Dermis blood vessel endothelial cell (primary cell): ENCODE measurements around the gene DMRT1. TPM values are rescaled to one million over a fixed set of nuclear protein-coding genes. Genes with fewer than 3 reads are reported as not detected.

Experiments used
- DNase-seq: peaks from one replicate; pipeline ENCODE4 v3.0.0; 2010
- total RNA-seq: library from RNA; depleted of rRNA; stranded (reverse); fragments of >200 nt; gene quantifications from 2 replicates; pipeline ENCODE4 v1.2.3, GENCODE V29; 2014

Gene DMRT1
- total RNA-seq, 1 donor from 2014 or later: not detected

GRCh38 chr9:926976-927375 is 85.5 kb downstream of the DMRT1 start:
- DNase-seq: no peak

- peak; percentile 16 for DNase-seq
Observed at GRCh38 chr9:928363-929042, 87.0 kb downstream of the DMRT1 start.

DNA sequence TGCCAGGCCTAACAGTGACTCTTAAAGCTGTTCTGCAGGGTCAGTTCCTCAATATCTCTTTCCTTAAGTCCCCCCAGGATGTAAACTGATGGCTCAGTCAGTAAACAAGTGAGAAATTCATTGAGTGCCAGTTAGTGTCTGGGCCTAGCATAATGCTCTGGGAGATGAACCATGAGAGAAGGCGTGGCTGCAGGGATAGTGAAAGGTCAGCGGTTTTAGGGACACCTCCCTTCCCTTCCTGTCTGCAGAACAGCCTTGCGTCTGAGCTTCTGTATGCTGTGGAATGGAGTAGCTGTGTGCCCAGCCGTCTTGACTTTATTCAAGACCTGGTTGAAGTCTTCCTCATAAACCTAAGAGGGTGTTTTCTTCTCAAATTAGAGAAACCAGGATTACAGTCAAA is 88.2 kb downstream of the DMRT1 start:
- DNase-seq: no peak

DNA sequence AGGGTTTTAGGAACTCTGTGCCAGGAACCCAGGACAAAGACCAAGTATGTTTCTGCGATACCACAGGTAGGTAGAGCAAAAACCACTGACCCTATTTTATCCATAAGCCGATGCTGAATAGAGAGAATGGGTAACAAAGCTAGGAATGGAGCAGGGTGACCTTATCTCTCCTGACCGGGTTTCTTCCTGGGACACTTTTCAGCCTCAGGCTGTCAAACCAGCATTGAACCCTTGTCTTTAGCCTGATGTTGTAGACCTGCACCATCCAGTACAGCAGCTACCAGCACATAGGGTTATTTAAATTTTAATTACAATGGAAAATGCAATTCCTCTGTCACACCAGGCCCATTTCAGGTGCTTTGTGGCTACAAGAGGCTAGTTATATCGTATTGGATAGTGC is 91.9 kb downstream of the DMRT1 start:
- no peak for DNase-seq

DNA sequence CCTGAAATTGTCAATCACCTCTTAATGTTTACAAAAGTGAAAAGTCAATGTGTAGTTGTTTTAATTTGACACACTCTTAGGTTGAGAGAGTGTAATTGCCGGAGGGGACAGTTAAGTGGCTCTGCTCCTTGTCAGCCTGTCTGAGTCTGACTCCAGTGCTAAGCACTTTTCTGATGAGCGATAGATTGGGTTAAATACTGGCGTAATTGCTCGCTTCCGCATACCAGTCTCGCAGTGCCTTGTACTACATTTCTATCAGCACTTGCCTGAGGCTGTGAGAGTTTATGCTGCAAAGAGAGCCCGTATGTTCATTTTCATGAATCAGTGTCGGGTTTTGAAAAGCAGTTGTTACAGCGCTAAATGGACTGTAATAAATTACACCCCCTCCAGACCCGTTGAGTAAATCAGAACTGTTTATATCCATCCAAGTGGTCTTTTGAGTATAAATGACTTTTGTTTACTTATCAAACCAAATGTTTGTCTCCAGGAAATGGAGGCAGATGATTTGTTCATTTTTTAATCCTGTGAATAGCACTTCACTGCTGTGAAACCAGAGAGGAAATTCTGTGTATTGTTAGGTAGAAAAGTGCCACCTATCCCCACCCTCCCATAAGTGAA is 94.0 kb downstream of the DMRT1 start:
- DNase-seq: no peak

GRCh38 chr9:942805-943580 is 101.5 kb downstream of the DMRT1 start:
- DNase-seq: no peak

- no peak for DNase-seq
Observed at GRCh38 chr9:947985-948384, 106.5 kb downstream of the DMRT1 start.

- DNase-seq: no peak
Observed at GRCh38 chr9:948497-948896, 107.0 kb downstream of the DMRT1 start.

- no peak for DNase-seq
Observed at GRCh38 chr9:950139-950538, 108.6 kb downstream of the DMRT1 start.

GRCh38 chr9:952546-952945 is 111.0 kb downstream of the DMRT1 start:
- DNase-seq: no peak

- DNase-seq: no peak
Observed at GRCh38 chr9:959105-959504, 117.6 kb downstream of the DMRT1 start.

DNA sequence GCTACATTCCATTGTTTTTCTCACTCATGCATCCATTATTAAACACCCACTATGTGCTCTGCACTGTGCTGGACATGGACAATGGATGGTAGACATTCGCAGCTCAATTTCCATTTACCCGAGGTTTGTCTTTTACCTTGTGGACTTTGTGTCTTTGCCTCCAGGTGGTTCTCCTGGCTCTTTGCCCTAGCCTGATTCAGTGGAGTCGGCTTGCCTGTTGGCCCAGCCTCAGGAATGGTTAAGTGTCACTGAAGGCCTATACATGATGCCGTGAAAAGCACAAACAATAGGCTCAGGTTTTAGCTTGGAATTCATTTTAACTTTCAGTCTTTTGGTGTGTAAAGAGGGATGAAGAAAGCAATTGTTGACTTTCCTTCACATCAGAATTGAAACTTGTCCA is 118.4 kb downstream of the DMRT1 start:
- no peak for DNase-seq

GRCh38 chr9:962023-962422 is 120.5 kb downstream of the DMRT1 start:
- no peak for DNase-seq

GRCh38 chr9:965497-965896 is 124.0 kb downstream of the DMRT1 start:
- DNase-seq: no peak

DNA sequence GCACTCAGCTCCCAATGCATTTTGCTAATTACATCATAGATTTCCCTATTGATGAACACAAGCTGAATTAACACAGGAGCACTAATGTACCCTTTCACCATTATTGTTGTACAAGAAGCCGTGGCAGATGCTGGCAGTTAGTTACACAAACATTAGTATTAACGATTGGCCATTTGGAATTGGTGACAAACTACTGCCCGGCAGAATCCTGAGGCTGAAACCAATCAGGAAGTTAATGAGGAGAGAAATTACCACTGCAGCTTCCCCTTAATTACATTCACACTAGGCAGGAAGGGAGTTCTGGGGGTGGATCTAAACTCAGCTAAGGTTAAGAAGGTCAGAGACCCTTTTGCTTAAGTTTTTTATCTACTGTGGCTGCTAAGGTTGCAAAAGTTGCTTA is 125.4 kb downstream of the DMRT1 start:
- DNase-seq: no peak

- DNase-seq: no peak
Observed at GRCh38 chr9:967436-967835, 125.9 kb downstream of the DMRT1 start.

DNA sequence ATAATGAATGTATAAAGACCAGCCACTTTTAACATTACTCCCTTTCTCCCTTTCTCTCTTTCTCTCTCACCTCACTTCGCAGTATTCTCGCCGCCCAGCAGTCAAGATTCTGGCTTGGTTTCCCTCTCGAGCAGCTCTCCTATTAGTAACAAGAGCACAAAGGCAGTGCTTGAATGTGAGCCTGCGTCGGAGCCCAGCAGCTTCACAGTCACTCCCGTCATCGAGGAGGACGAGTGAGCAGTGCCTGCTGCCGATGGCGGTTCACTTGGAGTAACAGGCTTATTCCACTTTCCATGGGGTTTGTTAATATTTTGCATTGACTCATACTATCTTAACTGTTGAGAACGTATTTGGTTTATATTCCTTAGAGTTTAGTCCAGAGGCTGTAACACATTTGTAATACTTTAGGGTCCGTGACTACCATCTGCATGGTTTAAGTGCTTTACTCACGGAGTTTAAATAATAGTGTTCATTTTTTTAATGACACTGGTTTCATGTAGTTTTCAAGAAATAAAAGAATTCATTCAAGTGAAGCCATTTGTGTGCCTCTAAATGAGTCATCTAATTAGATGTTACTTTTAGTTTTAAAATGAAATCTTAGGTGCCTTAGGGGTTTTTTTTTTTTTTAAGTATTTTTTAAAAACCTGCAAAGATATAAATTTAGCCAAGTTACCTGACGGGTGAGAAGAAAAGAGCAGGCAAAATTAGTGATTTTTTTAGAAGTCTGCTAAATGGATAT is 126.6 kb downstream of the DMRT1 start:
- no peak for DNase-seq

GRCh38 chr9:969310-970150 is 128.0 kb downstream of the DMRT1 start:
- no peak for DNase-seq

GRCh38 chr9:970151-970996 is 128.9 kb downstream of the DMRT1 start:
- DNase-seq: no peak

GRCh38 chr9:971901-972500 is 130.5 kb downstream of the DMRT1 start:
- no peak for DNase-seq
